MM.1S (cell line): ENCODE measurements around the gene MAP4K3.

Experiments
- DNase-seq: peaks from one replicate; pipeline ENCODE4 v3.0.0-alpha.2; 2015
- H2AFZ ChIP-seq: fragments of 300-600 bp; sonication (generic); 2 replicates; pipeline ENCODE4 v1.6.0; 2016; ENCODE audit warnings: antibody characterized with exemption, low read length
- H3F3A ChIP-seq: fragments of 300-600 bp; sonication (generic); 2 replicates; pipeline ENCODE4 v1.6.1; 2016; ENCODE audit warnings: mild to moderate bottlenecking, antibody characterized with exemption, low read length, moderate library complexity, mixed read lengths; ENCODE audit not compliant: insufficient read depth
- H3K27ac ChIP-seq: fragments of 300-600 bp; sonication (generic); 2 replicates; pipeline ENCODE4 v1.5.1; 2016; ENCODE audit warnings: mild to moderate bottlenecking, low read length
- H3K27me3 ChIP-seq: fragments of 300-600 bp; sonication (generic); replicated peaks from 2 replicates; pipeline ENCODE4 v1.6.0; 2016; ENCODE audit warnings: low read length; ENCODE audit not compliant: insufficient read depth
- H3K36me3 ChIP-seq: fragments of 300-600 bp; sonication (generic); replicated peaks from 2 replicates; pipeline ENCODE4 v1.6.1; 2016; ENCODE audit warnings: mild to moderate bottlenecking, low read length, mixed read lengths; ENCODE audit not compliant: insufficient read depth
- H3K4me1 ChIP-seq: fragments of 300-600 bp; sonication (generic); 2 replicates; pipeline ENCODE4 v1.6.1; 2016; ENCODE audit warnings: low read length, mixed read lengths
- H3K4me2 ChIP-seq: fragments of 300-600 bp; sonication (generic); 2 replicates; pipeline ENCODE4 v1.6.0; 2016; ENCODE audit warnings: low read depth, low read length
- H3K4me3 ChIP-seq: fragments of 300-600 bp; sonication (generic); 2 replicates; pipeline ENCODE4 v1.5.1; 2016; ENCODE audit warnings: low read length, mixed read lengths
- H3K79me2 ChIP-seq: fragments of 300-600 bp; sonication (generic); 2 replicates; pipeline ENCODE4 v1.6.1; 2016; ENCODE audit warnings: mixed run types, low read length, mixed read lengths
- H3K9ac ChIP-seq: fragments of 300-600 bp; sonication (generic); 2 replicates; pipeline ENCODE4 v1.6.1; 2016; ENCODE audit warnings: low read length, mixed read lengths
- H3K9me2 ChIP-seq: fragments of 300-600 bp; sonication (generic); replicated peaks from 2 replicates; pipeline ENCODE4 v1.6.1; 2016; ENCODE audit warnings: mild to moderate bottlenecking, low read length, mixed read lengths; ENCODE audit not compliant: insufficient read depth
- H3K9me3 ChIP-seq: fragments of 300-600 bp; sonication (generic); replicated peaks from 2 replicates; pipeline ENCODE4 v1.6.1; 2016; ENCODE audit warnings: mild to moderate bottlenecking, low read length, mixed read lengths; ENCODE audit not compliant: insufficient read depth
- H4K20me1 ChIP-seq: fragments of 300-600 bp; sonication (generic); 2 replicates; pipeline ENCODE4 v1.6.1; 2016; ENCODE audit warnings: mild to moderate bottlenecking, low read length, moderate library complexity, mixed read lengths; ENCODE audit not compliant: insufficient read depth
- CTCF ChIP-seq: fragments of 300-600 bp; sonication (generic); IDR thresholded peaks from 2 replicates; pipeline ENCODE4 v1.5.1; 2016; ENCODE audit warnings: antibody characterized with exemption, low read length, mixed read lengths
- EZH2 ChIP-seq: fragments of 300-600 bp; sonication (generic); optimal IDR thresholded peaks from 2 replicates; pipeline ENCODE3; 2017; ENCODE audit warnings: low read depth, mild to moderate bottlenecking, antibody characterized with exemption, low read length, mixed read lengths
- EZH2phosphoT487 ChIP-seq: fragments of 300-600 bp; sonication (generic); IDR thresholded peaks from 2 replicates; pipeline ENCODE4 v1.6.1; 2018; ENCODE audit warnings: antibody characterized with exemption, low read length

The MAP4K3 gene

GRCh38 chr2:39383146-39383545, 53.9 kb downstream of the MAP4K3 start:
- Histone ChIP-seq H3K27ac (no peak overlapping the region), H3F3A (0 out of 2 replicates have a peak, but pooled peaks cover 9% of the 10 kb centered on the region), H2AFZ (no peak overlapping the region), H3K9me2 (no peaks in the 10 kb centered on the region), H3K4me3 (no peak overlapping the region), H3K4me1 (peaks cover 11% of the 10 kb centered on the region), H3K36me3 (no peaks in the 10 kb centered on the region), H3K4me2 (no peak overlapping the region), H4K20me1 (no peaks in the 10 kb centered on the region), H3K9ac (no peak overlapping the region), H3K79me2 (peaks cover 92% of the 10 kb centered on the region), H3K27me3 (no peaks in the 10 kb centered on the region), H3K9me3 (no peaks in the 10 kb centered on the region)
- TF ChIP-seq CTCF (no peak), EZH2phosphoT487 (no peak), EZH2 (no peak)
- DNase-seq: no peak

GRCh38 chr2:39381653-39382052, 55.4 kb downstream of the MAP4K3 start:
- Histone ChIP-seq H3K4me2 (no peak overlapping the region), H2AFZ (no peak overlapping the region), H3K36me3 (no peaks in the 10 kb centered on the region), H3K27ac (no peak overlapping the region), H3F3A (0 out of 2 replicates have a peak, but pooled peaks cover 9% of the 10 kb centered on the region), H4K20me1 (no peaks in the 10 kb centered on the region), H3K9me2 (no peaks in the 10 kb centered on the region), H3K4me1 (peaks cover 22% of the 10 kb centered on the region), H3K4me3 (no peak overlapping the region), H3K9me3 (no peaks in the 10 kb centered on the region), H3K79me2 (peaks cover 77% of the 10 kb centered on the region), H3K27me3 (no peaks in the 10 kb centered on the region), H3K9ac (no peak overlapping the region)
- DNase-seq: no peak
- TF ChIP-seq CTCF: no peak
- no peak for TF ChIP-seq EZH2phosphoT487
- TF ChIP-seq EZH2: no peak

- Histone ChIP-seq H3K9ac (no peak overlapping the region), H3K79me2 (peaks cover 71% of the 10 kb centered on the region), H3K9me3 (no peaks in the 10 kb centered on the region), H3F3A (0 out of 2 replicates have a peak, but pooled peaks cover 9% of the 10 kb centered on the region), H3K27me3 (no peaks in the 10 kb centered on the region), H4K20me1 (no peaks in the 10 kb centered on the region), H3K27ac (no peak overlapping the region), H3K9me2 (no peaks in the 10 kb centered on the region), H2AFZ (no peak overlapping the region), H3K36me3 (no peaks in the 10 kb centered on the region), H3K4me1 (peaks cover 22% of the 10 kb centered on the region), H3K4me2 (no peak overlapping the region), H3K4me3 (no peak overlapping the region)
- TF ChIP-seq CTCF (no peak), EZH2 (no peak), EZH2phosphoT487 (no peak)
- DNase-seq: no peak
Observed at GRCh38 chr2:39380525-39381150, 56.4 kb downstream of the MAP4K3 start.
